GM18502 (cell line): ENCODE measurements around the gene SUCLA2.

Source experiments
- ATAC-seq: cut with Tn5 transposase; IDR thresholded peaks from one replicate; pipeline ENCODE4 v1.9.1; 2021; ENCODE audit warnings: mild to moderate bottlenecking; ENCODE audit not compliant: unreplicated experiment, poor library complexity

The SUCLA2 gene

GRCh38 chr13:47904891-47905290 lies 96.2 kb downstream of the SUCLA2 start:
- ATAC-seq: no peak

- ATAC-seq: no peak
Observed at GRCh38 chr13:47904241-47904640, 96.8 kb downstream of the SUCLA2 start.

GRCh38 chr13:47903836-47904235 lies 97.2 kb downstream of the SUCLA2 start:
- ATAC-seq: no peak

DNA sequence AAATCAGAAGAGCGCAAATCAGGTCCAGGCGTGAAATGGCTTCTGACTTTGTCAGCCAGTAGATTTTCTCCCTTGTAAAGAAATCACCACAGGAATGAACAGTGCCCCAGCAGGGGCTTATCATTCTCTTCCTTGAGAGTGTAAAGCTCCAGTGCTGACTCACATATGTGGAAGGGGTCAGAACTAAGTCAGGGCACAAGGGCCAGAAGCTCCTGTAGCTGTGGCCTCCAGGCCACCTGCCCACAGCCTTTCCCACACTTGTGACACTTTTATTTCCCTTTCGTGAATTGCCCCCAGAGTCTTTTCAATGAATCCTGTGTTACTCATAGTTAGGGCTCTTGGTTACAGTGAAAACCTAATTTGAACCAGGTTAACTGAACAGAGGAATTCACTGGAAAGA lies 99.6 kb downstream of the SUCLA2 start:
- ATAC-seq: no peak

GRCh38 chr13:47898080-47898479 lies 103.0 kb downstream of the SUCLA2 start:
- ATAC-seq: no peak

DNA sequence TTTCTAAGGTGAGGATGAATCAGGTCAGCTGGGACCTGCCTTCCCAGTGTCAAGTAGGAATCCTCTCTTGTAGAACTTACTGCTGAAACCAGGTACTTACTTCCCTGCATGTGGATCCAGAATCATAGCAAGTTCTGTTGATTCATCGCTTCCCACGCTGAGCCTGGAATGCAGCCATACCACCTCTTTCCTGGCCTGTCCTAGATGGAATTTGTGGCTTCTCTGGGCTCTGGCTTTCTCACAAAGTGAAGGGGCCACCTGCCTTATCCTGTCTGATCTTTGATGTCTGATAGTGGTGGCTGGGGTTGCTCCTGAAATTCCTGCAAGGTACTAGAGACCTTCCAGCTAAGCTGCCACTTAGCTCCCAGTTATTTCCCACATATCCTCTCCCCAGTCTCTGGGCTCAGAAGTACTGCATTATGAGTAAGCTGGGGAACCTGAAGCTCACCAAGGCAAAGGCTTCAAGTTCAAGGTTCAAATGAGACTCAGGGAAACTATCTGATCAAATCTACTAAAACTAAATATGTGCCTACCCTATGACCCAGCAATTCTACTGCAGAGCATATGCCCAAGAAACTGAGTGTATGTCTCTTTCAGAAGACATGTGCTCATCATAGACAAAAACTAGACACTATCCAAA lies 103.5 kb downstream of the SUCLA2 start:
- no peak for ATAC-seq

DNA sequence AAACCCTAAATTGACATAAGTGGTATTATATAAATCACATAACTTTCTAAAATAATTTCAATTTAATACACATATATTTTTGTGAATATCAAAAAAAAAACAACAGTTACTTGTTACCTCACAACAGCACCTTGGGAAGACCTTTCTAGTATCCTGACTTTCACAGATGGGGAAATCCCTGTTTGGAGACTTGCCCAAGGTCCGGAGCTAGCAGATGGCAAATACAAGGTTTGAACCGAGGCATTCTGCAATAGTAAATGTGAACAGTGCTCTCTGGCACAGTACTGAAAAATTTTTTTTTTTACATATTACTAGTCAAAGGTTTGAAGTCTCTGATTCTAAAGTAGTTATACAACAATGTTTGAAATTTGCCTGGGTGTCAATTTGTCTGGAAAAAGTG lies 104.5 kb downstream of the SUCLA2 start:
- ATAC-seq: no peak

GRCh38 chr13:47896111-47896510 lies 105.0 kb downstream of the SUCLA2 start:
- ATAC-seq: no peak

DNA sequence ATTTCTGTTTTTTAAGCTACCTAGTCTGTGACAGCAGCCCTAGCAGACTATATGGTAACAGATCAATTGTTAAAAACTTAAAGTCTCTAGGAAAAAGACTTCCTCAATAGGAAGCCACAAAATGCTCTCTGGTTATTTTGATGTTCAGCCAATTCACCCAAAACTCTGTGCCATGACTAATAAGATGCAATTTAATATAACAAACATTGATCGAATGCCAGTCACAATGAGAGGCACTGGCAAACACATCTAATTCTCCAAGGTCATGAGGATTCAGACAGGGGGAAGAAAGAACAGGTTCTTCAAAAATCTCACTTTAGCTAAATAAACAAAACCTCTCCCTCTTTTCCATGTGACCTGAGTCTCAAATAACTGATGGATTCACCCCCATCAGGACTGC lies 107.5 kb downstream of the SUCLA2 start:
- no peak for ATAC-seq
